PFSK-1 (cell line): Measurements from ENCODE around the gene MYH10.

ENCODE experiments used
- FOXP2 ChIP-seq: optimal IDR thresholded peaks from 2 replicates; pipeline ENCODE3; 2011; ENCODE audit warnings: borderline replicate concordance, control low read depth, inconsistent platforms; ENCODE audit not compliant: insufficient read depth; ENCODE audit errors: extremely low read length, extremely low read depth
- POLR2AphosphoS5 ChIP-seq: IDR thresholded peaks from 2 replicates; pipeline ENCODE4 v1.6.1; 2012; ENCODE audit warnings: low read depth, mild to moderate bottlenecking, control low read depth, low read length, moderate library complexity
- SIN3A ChIP-seq: IDR thresholded peaks from 2 replicates; pipeline ENCODE4 v1.6.1; 2012; ENCODE audit warnings: mild to moderate bottlenecking, low read length, moderate library complexity, borderline replicate concordance; ENCODE audit not compliant: insufficient read depth
- TAF1 ChIP-seq: IDR thresholded peaks from 2 replicates; pipeline ENCODE4 v1.6.1; 2012; ENCODE audit warnings: low read length, control low read depth, borderline replicate concordance; ENCODE audit not compliant: insufficient read depth
- TF ChIP-seq, protein P1 (sequence below), 2 experiments: IDR thresholded peaks; 2 replicates each; pipeline versions ENCODE4 v1.6.1 to v1.8.0; 2011 to 2012; ENCODE audit warnings: low read depth in 2 of 2, low read length in 2 of 2, control low read depth in 1 of 2, inconsistent platforms in 1 of 2, mild to moderate bottlenecking in 1 of 2, moderate library complexity in 1 of 2; ENCODE audit not compliant: insufficient read depth in 1 of 2

MYH10 gene

DNA sequence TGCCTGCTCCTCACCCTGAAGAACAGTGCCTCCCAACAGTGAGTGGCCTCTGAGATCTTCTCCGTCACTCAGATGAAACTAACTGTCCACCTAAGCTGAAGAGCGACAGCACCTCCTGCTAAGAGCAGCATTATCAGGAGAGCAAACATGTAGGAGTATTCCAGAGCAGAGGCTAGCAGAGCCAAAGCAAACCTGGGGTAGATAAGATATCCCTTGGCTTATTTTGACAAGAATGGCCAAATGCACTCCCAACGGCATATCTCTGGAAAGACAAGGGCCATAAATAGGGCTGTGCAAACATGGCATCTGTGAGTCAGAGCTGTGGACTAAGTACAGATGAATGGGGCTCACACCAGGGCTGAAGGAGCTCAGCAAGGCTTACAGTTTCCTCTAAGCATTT lies 98.5 kb downstream of the MYH10 start:
- TF ChIP-seq FOXP2 = no peak
- no peak for TF ChIP-seq POLR2AphosphoS5
- TF ChIP-seq, protein P1, sequence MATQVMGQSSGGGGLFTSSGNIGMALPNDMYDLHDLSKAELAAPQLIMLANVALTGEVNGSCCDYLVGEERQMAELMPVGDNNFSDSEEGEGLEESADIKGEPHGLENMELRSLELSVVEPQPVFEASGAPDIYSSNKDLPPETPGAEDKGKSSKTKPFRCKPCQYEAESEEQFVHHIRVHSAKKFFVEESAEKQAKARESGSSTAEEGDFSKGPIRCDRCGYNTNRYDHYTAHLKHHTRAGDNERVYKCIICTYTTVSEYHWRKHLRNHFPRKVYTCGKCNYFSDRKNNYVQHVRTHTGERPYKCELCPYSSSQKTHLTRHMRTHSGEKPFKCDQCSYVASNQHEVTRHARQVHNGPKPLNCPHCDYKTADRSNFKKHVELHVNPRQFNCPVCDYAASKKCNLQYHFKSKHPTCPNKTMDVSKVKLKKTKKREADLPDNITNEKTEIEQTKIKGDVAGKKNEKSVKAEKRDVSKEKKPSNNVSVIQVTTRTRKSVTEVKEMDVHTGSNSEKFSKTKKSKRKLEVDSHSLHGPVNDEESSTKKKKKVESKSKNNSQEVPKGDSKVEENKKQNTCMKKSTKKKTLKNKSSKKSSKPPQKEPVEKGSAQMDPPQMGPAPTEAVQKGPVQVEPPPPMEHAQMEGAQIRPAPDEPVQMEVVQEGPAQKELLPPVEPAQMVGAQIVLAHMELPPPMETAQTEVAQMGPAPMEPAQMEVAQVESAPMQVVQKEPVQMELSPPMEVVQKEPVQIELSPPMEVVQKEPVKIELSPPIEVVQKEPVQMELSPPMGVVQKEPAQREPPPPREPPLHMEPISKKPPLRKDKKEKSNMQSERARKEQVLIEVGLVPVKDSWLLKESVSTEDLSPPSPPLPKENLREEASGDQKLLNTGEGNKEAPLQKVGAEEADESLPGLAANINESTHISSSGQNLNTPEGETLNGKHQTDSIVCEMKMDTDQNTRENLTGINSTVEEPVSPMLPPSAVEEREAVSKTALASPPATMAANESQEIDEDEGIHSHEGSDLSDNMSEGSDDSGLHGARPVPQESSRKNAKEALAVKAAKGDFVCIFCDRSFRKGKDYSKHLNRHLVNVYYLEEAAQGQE (IDR thresholded peaks at IDR 0.05; ENCODE audit: insufficient read depth in 1 of 2, low read depth in 2 of 2, low read length in 2 of 2) = no peak
- no peak for TF ChIP-seq SIN3A
- no peak for TF ChIP-seq TAF1

DNA sequence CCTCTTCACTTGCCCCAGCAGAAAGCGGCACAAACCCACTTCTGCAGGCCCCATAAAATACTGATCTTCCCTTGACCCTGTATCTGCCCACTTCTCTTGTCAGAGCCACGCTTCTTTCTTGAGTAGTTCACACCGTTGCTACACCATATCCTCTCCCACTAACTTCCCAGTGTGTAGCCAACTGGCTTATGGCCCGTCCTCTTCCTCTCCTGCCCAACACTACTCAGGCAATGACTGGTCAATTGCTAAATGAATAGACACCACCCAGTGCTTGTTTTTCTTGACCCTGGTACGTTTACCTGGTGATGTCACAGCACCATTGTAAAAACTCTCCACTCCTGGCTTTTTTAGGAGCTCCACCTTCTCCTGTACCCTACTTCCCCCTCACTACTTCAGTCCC lies 107.9 kb downstream of the MYH10 start:
- TF ChIP-seq FOXP2 (no peak), SIN3A (no peak), TAF1 (no peak), POLR2AphosphoS5 (no peak)
- TF ChIP-seq, protein P1 (IDR thresholded peaks at IDR 0.05; ENCODE audit: insufficient read depth in 1 of 2, low read depth in 2 of 2, low read length in 2 of 2) = no peak

DNA sequence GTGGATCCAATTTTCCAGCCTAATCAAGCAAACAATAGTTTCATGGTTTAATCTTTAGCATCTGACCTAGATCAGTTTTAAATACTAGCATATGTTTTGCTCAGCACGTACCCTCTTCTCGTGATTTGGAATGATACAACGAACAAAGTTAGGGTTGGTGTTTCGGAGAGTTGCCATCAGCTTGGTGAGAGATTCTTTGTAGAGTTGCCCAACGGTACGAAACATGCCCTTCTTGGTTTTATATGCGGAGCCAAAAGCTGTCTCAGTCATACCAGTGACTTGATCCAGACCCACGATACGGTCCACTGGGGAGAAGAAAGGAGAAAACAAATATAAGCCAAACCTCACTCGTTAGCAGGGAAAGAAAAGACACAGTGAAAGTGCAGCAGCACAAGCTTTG lies 109.5 kb downstream of the MYH10 start:
- TF ChIP-seq TAF1 (no peak), POLR2AphosphoS5 (no peak), FOXP2 (no peak), SIN3A (no peak)
- TF ChIP-seq, protein P1 (IDR thresholded peaks at IDR 0.05; ENCODE audit: insufficient read depth in 1 of 2, low read depth in 2 of 2, low read length in 2 of 2) = no peak

DNA sequence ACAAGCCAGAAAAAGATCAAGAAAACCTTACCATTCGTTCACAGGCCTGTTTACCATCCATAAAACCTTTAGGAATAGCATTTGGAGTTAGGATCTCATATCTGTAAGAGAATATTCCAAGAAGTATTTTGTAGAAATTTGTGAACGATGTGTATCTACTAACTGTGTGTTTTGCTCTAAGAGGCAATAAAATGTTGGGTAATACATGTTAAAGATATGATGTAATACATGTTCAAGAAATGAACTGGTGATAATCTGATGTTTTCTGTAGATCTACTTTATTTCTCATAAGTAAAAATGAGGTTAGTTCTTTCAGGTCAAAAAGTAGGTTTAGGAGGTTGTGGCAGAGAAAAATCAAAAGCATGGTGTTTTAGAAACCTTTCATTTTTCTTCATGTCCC lies 111.7 kb downstream of the MYH10 start:
- TF ChIP-seq FOXP2 (no peak), SIN3A (no peak), TAF1 (no peak), POLR2AphosphoS5 (no peak)
- TF ChIP-seq, protein P1 (IDR thresholded peaks at IDR 0.05; ENCODE audit: insufficient read depth in 1 of 2, low read depth in 2 of 2, low read length in 2 of 2) = no peak

DNA sequence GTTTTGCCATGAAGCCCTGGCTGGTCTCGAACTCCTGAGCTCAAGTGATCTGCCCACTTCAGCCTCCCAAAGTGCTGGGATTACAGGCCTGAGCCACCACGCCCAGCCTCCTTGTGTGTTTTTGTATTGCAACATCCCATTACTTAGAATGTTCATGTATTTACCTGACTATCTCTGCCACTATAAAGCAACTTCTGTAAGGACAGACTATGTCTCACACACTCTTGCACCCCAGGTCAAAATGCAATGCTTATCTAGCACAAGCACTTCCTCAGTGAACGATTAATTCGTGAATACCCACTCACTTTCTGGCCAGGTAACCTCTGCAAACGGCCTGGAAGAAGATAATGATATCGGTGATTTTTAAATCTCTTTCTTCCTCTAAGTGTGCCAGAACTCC lies 112.2 kb downstream of the MYH10 start:
- TF ChIP-seq, protein P1 (IDR thresholded peaks at IDR 0.05; ENCODE audit: insufficient read depth in 1 of 2, low read depth in 2 of 2, low read length in 2 of 2) = no peak
- TF ChIP-seq TAF1 = no peak
